Panc1 (cell line): ENCODE measurements around the gene COL4A1. TPM values are rescaled to one million over a fixed set of nuclear protein-coding genes. Genes with fewer than 3 reads are reported as not detected.

Experiments
- ATAC-seq: fragments of 200-7000 bp; cut with Tn5 transposase; 2 replicates; pipeline ENCODE4 v1.9.1; 2020; ENCODE audit warnings: mild to moderate bottlenecking, moderate library complexity
- BruUV-seq: library from RNA; stranded (reverse); fragments of 400-500 nt; replicated peaks from 2 replicates; lab custom pipeline; 2021; lab: Mats Ljungman, UMichigan
- CTCF ChIA-PET: fragments of 300-600 bp; sonication (Branson Sonifier 250); formaldehyde crosslinking; loops from one replicate; lab custom pipeline; 2022; ENCODE audit warnings: antibody characterized with exemption; lab: Charles Lee
- POLR2A ChIA-PET: fragments of 300-600 bp; sonication (Branson Sonifier 250); formaldehyde crosslinking; loops from one replicate; lab custom pipeline; 2022; ENCODE audit warnings: antibody characterized with exemption; lab: Charles Lee
- DNase-seq: peaks from one replicate; pipeline ENCODE4 v3.0.0-alpha.2; 2010; ENCODE audit warnings: low read depth, low spot score
- H3K27ac ChIP-seq: 2 replicates; pipeline ENCODE4 v1.5.1; 2011; ENCODE audit warnings: mild to moderate bottlenecking, low read length, inconsistent platforms
- H3K27me3 ChIP-seq: fragments of 200-500 bp; sonication (Bioruptor generic); 2 replicates; pipeline ENCODE4 v1.6.0; 2014; ENCODE audit warnings: low read length, inconsistent platforms; ENCODE audit not compliant: control insufficient read depth, insufficient read depth
- H3K36me3 ChIP-seq: fragments of 200-500 bp; sonication (Bioruptor generic); 2 replicates; pipeline ENCODE4 v1.5.1; 2014; ENCODE audit warnings: inconsistent platforms, mild to moderate bottlenecking, low read length, moderate library complexity; ENCODE audit not compliant: control insufficient read depth, insufficient read depth
- H3K4me1 ChIP-seq: 2 replicates; pipeline ENCODE4 v1.5.1; 2011; ENCODE audit warnings: inconsistent platforms, mild to moderate bottlenecking, low read length, moderate library complexity; ENCODE audit not compliant: control insufficient read depth, insufficient read depth
- H3K4me3 ChIP-seq, 2 experiments: 2 replicates each; pipeline ENCODE4 v1.5.1; 2011 to 2012; ENCODE audit warnings: low read depth in 2 of 2, low read length in 2 of 2, mild to moderate bottlenecking in 2 of 2, inconsistent platforms in 1 of 2, moderate library complexity in 1 of 2
- H3K9me3 ChIP-seq: fragments of 200-500 bp; sonication (Bioruptor generic); 2 replicates; pipeline ENCODE4 v1.5.1; 2014; ENCODE audit warnings: low read depth, mild to moderate bottlenecking, inconsistent platforms, low read length, moderate library complexity; ENCODE audit not compliant: control insufficient read depth, insufficient read depth
- CTCF ChIP-seq: fragments of 450-650 bp; IDR thresholded peaks from 2 replicates; pipeline ENCODE4 v1.5.1; 2017; ENCODE audit warnings: mild to moderate bottlenecking
- POLR2AphosphoS5 ChIP-seq: IDR thresholded peaks from 2 replicates; pipeline ENCODE4 v1.6.1; 2012; ENCODE audit warnings: mild to moderate bottlenecking, low read depth, low read length, moderate library complexity
- REST ChIP-seq, 2 experiments: IDR thresholded peaks; 2 replicates each; pipeline ENCODE4 v1.6.1; 2011 to 2012; ENCODE audit warnings: low read depth in 2 of 2, control low read depth in 1 of 2, low read length in 1 of 2, mild to moderate bottlenecking in 1 of 2, moderate library complexity in 1 of 2; ENCODE audit not compliant: insufficient read depth in 1 of 2
- SIN3A ChIP-seq: IDR thresholded peaks from 2 replicates; pipeline ENCODE4 v1.6.1; 2012; ENCODE audit warnings: low read depth, mild to moderate bottlenecking, low read length, moderate library complexity, borderline replicate concordance; ENCODE audit not compliant: insufficient read depth
- TCF7L2 ChIP-seq: IDR thresholded peaks from 2 replicates; pipeline ENCODE4 v1.6.1; 2011; ENCODE audit warnings: mild to moderate bottlenecking, low read depth, low read length, inconsistent platforms
- in situ Hi-C: cut with HindIII; loops from 2 replicates; pipeline ENCODE4 v1.10.0; 2016; ENCODE audit warnings: low sequenced_read_pairs, low pct_unique_long_range_greater_than_20kb
- intact Hi-C: fragments of 100-400 bp; cut with micrococcal nuclease; formaldehyde crosslinking; loops from one replicate; pipeline ENCODE4 v1.10.0; 2022; ENCODE audit not compliant: unreplicated experiment
- total RNA-seq: library from RNA; stranded (reverse); gene quantifications from one replicate; pipeline ENCODE4 v1.2.1, GENCODE V29; 2021; ENCODE audit not compliant: unreplicated experiment

The COL4A1 gene
- total RNA-seq, 1 experiment from 2014 or later: 1.1 TPM

DNA sequence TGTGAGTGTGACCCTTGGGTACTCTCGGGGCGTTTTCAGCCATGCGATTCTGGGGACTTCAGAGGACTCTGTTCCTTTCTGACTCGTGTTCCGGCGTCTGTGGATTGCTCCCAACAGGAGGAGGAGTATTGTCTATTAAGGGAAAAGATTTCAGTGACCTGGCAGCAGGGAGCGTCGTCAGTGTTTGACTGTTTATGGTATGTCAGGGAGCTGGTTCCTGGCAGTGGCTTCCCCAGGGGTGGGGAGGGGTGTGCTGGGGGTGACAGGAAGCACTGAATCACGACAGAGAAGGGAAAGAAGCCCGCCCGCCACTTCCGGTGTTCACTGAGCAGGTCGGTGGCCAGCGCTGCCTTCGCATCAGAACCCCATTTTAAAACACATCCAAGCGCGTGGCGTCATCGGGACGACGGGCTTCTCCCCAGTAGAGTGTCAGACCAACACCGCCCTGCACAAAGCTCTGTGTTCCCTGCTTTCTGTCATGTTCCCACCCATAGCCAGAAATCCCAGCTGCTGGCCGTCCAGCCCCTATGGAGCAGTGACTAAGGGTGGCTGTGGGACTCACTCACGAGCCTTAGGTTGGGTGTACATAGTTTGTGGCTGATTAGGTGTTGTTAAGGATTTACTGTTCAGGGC, 34.0 kb upstream of the COL4A1 start:
- no TSS peak for BruUV-seq

GRCh38 chr13:110339975-110340550, 33.1 kb upstream of the COL4A1 start:
- in situ Hi-C loops (no loop called here), intact Hi-C loops (no loop called here)
- Histone ChIP-seq H3K27me3 (no peaks in the 10 kb centered on the region), H3K9me3 (no peaks in the 10 kb centered on the region), H3K4me1 (no peaks in the 10 kb centered on the region), H3K4me3 (no peak overlapping the region), H3K27ac (no peak overlapping the region), H3K36me3 (no peaks in the 10 kb centered on the region)
- POLR2A ChIA-PET: no interaction called here
- no peak for TF ChIP-seq TCF7L2
- no peak for TF ChIP-seq POLR2AphosphoS5
- TF ChIP-seq SIN3A: no peak
- no peak for TF ChIP-seq REST (IDR thresholded peaks at IDR 0.05; ENCODE audit: insufficient read depth in 1 of 2, low read depth in 2 of 2, low read length in 1 of 2)
- TF ChIP-seq CTCF: no peak
- DNase-seq: no peak
- no peak for ATAC-seq
- no TSS peak for BruUV-seq
- CTCF ChIA-PET: no interaction called here

More for the DNA sequence above, 34.0 kb upstream of the COL4A1 start:
- no peaks in the 10 kb centered on the region for H3K4me1 ChIP-seq
- no peaks in the 10 kb centered on the region for H3K36me3 ChIP-seq
- no peak overlapping the region for H3K27ac ChIP-seq
- no peak overlapping the region for H3K4me3 ChIP-seq
- H3K9me3 ChIP-seq: no peaks in the 10 kb centered on the region
- H3K27me3 ChIP-seq: no peaks in the 10 kb centered on the region
- no peak for TF ChIP-seq REST (IDR thresholded peaks at IDR 0.05; ENCODE audit: insufficient read depth in 1 of 2, low read depth in 2 of 2, low read length in 1 of 2)
- TF ChIP-seq CTCF: no peak
- TF ChIP-seq POLR2AphosphoS5: no peak
- no peak for TF ChIP-seq TCF7L2
- TF ChIP-seq SIN3A: no peak
- no peak for DNase-seq
- in situ Hi-C loops (no loop called here), intact Hi-C loops (no loop called here)
- ChIA-PET POLR2A (no interaction called here), CTCF (no interaction called here)
- ATAC-seq: no peak
